Cortex of kidney (tissue), 1 donor: ENCODE data around the gene KPNA6.
A peak's percentile ranks its signal among the peaks of the same experiment; 100 is the strongest.
"Not testable (repeated sequence)": the region's sequence is repeated elsewhere in the genome, so short reads cannot be mapped to it uniquely, and the experiment has no call there.

Experiments used
- DNase-seq: peaks from one replicate; lab custom pipeline; 2025; lab: John Stamatoyannopoulos, UW

The KPNA6 gene

GRCh38 chr1:32142446-32143301, 34.8 kb downstream of the KPNA6 start:
- DNase-seq = no peak

GRCh38 chr1:32143302-32143695, 35.4 kb downstream of the KPNA6 start:
- not testable (repeated sequence) for DNase-seq

- no peak for DNase-seq
Measured at GRCh38 chr1:32144033-32144432, 36.2 kb downstream of the KPNA6 start.

DNA sequence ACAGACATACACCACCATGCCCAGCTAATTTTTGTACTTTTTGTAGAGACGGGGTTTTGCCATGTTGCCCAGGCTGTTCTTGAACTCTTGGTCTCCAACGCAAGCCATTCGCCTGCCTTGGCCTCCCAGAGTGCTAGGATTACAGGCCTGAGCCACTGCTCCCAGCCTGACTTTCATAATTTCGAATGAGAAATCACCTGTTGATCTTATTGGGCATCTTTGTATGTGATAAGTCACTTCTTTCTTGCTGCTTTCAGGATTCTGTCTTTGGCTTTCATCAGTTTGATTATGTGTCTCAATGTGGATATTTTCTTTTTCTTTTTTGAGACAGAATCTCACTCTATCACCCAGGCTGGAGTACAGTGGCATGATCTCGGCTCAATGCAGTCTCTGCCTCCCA, 39.9 kb downstream of the KPNA6 start:
- not testable (repeated sequence) for DNase-seq

- no peak for DNase-seq
Measured at GRCh38 chr1:32150847-32151246, 43.0 kb downstream of the KPNA6 start.

DNA sequence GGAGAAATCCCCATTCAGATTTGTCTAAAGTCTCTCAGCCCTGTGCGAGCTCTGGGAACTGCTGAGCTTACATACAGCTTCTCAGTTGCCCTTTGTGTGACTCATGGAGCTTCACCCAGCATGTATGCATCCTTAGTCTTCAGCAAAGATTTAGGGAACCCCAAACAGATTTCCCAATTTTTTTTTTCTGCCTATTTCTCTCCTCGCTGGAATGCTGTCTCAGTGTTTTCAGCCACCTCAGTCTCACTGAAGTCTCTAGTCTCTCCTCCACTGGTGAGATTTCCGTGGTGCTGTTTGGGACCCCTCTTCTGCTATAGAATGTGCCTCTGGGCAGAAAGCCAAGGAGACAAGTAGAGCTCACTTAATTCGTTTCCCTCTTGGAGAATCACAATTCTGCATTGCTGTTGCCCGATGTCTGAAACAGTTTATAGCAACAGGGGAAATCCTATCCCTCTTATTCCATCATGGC, 43.5 kb downstream of the KPNA6 start:
- DNase-seq = no peak

- DNase-seq = no peak
Measured at GRCh38 chr1:32159189-32159588, 51.3 kb downstream of the KPNA6 start.

- no peak for DNase-seq
Measured at GRCh38 chr1:32163405-32163804, 55.5 kb downstream of the KPNA6 start.

DNA sequence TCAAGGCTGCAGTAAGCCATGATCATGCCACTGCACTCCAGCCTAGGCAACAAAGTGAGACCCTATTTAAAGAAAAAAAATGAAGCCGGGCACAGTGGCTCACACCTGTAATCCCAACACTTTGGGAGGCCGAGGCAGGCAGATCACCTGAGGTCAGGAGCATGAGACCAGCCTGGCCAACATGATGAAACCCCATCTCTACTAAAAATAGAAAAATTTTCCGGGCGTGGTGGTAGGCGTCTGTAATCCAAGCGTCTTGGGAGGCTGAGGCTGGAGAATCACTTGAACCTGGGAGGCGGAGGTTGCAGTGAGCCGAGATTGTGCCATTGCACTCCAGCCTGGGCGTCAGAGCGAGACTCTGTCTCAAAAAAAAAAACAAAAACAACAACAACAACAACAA, 57.8 kb downstream of the KPNA6 start:
- not testable (repeated sequence) for DNase-seq

DNA sequence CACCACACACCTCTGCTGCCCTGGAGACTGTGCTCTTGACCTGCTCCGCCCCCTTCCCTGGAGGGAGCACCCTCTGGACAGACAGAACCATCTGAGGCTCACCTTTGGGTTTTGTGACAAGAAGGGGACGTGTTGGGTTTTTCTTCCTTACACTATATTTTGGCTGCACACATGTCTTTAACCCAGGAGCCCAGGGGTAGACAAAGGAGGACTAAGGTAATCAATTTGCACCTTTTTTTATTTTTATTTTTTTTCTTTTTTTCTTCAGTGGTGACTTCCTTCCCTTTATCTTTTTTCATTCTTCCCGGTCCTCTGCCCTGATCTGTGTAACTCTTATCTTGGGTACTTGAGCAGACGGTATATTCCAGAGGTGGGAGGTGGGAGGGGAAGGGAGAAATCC, 63.1 kb downstream of the KPNA6 start:
- DNase-seq = no peak

DNA sequence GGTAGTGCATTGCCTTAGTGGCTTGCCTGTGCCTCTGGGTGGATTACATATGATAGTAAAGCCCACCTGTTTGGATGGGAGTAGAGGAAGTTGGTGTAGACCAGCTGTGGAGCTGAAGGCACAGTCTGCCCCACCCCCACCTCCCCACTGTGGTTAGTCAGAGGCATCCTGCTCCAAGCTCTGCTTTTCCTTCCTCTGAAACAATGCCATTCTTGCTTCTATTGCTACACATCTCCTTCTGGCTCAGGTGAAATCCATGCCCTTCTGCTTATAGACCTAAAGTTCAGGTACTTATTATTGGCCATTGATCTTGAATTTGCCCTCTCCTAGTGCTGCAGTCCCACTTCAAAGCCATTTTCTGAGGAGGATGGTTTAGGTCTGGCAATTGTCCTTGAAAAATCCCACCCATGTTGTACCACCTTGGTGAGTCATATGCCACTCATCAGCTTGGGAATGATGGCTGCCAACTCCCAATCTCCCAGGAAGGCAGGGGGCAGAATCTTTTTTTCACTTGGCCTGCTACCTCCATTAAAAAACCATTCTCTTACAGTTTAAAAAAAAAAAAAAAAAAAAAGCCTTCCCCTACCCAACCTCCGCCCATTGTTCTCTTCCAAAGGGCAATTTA, 64.9 kb downstream of the KPNA6 start:
- no peak for DNase-seq

GRCh38 chr1:32178380-32179192, 70.7 kb downstream of the KPNA6 start:
- no peak for DNase-seq

- DNase-seq = no peak
Measured at GRCh38 chr1:32179193-32179442, 71.3 kb downstream of the KPNA6 start.

DNA sequence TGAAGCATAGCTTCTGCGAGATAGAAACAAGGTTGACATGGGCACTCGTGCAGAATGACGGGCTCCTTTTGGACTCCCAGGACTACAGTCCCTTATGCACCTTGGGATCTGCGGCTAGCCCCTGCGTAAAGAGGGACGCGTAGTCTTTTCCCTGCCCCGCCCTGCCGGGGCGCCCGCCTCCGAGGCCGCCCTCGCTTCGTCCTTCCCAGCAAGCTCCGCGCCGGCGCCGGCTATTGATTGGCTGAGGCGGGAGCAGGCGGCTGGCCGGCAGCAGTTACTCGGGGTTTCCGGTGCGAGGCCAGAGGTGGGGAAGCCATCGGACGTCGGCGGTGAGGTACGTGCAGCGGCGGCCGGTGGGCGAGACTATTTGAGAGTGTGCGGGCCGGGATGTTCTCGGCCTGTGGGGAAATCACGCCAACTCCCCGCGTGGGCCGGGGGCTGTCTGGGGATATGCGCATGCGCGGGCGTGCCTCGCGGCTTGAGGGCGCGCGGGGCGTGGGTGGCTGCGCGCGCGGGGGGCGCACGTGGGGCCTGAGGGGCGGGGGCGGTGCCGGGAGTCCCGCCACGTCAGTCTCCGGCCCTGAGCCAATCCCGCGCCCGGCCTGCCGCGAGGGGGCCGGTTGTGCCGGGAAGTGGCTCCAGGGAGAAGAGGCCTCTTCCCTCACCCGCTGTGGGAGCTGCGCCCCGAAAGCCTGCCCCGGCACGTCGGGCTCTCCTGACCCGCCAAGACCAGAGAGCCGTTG, 71.8 kb downstream of the KPNA6 start, which contains the start of gene TXLNA:
Gene TXLNA (plus strand): TSS at position 233 of the 743 bp plus-strand sequence. CDS start 671 bp downstream, outside the sequence.
- peak; percentile 66 for DNase-seq

GRCh38 chr1:32180186-32181060, 72.6 kb downstream of the KPNA6 start:
- DNase-seq = no peak

DNA sequence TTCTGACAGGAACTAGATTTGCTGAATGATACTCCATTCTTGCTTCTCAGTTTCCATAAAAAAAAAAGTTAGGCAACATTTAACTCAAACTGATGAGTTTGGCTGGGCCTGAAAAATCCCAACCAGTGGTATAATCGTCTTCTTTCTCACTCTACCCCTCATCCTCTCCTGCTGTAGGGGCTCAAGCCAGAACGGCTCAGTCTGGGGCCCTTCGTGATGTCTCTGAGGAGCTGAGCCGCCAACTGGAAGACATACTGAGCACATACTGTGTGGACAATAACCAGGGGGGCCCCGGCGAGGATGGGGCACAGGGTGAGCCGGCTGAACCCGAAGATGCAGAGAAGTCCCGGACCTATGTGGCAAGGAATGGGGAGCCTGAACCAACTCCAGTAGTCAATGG, 73.2 kb downstream of the KPNA6 start:
- no peak for DNase-seq

DNA sequence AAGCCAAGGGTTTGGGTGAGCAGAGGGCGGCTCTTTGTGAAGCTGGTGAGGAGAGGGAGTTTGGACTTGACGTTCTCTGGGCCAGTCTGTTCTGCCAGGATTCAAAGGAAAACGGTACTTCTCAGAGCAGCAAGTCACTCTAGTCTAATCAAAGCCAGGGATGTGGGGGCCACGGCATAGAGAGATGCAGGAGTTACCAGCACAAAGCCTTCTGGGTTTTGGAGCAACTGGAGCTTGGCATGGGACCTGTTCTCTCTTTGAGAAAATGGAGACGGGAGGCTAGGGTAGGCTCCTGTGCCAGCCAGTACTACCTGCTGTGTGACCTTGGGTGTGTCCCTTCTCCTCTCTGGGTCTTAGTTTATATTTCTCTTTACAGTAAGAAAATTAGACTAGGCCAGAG, 73.7 kb downstream of the KPNA6 start:
- no peak for DNase-seq

- no peak for DNase-seq
Measured at GRCh38 chr1:32182060-32182459, 74.2 kb downstream of the KPNA6 start.

DNA sequence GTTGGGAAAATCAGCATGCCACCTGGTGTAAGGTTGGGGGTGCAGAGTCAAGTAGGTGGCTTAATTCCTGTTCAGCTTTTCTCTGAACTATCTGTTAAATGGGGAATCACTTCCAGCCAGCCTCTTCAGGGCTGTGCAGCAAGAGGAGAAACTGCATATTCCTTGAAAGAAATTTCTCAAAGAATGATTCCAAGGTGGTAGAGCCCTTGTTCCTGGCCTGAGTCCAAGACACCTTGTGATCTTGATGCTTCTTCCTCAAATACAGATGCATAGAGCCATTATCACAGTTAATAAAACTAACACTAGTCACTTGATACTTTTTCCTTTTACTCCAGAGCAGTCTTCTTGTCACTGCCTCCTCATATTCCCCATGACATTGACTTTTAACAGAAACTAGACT, 76.8 kb downstream of the KPNA6 start:
- DNase-seq = no peak

- DNase-seq = no peak
Measured at GRCh38 chr1:32186077-32186476, 78.2 kb downstream of the KPNA6 start.

GRCh38 chr1:32186491-32186890, 78.6 kb downstream of the KPNA6 start:
- DNase-seq = no peak
